ENCODE results near the gene MRI1.
"Not testable (repeated sequence)": the region's sequence is repeated elsewhere in the genome, so short reads cannot be mapped to it uniquely, and the experiment has no call there.

Gene MRI1

GRCh38 chr19:13742756-13743155 lies 21.6 kb upstream of the MRI1 start:
- Mint-ChIP-seq H3K27ac (no peak overlapping the region), H3K36me3 (ENCODE audit: insufficient read depth) (peaks cover 6% of the 10 kb centered on the region), H3K27me3 (no peaks in the 10 kb centered on the region), H3K4me1 (ENCODE audit: low read depth in 2 of 2) (peaks cover 5 to 9% of the 10 kb centered on the region in 2 donors), H3K9me3 (no peaks in the 10 kb centered on the region), H3K4me3 (no peak overlapping the region)
- no peak for DNase-seq
- no peak for ATAC-seq (replicated peaks)

- Mint-ChIP-seq H3K4me3 (no peak overlapping the region), H3K9me3 (no peaks in the 10 kb centered on the region), H3K4me1 (ENCODE audit: low read depth in 2 of 2) (peaks cover 15 to 19% of the 10 kb centered on the region in 2 donors), H3K27me3 (no peaks in the 10 kb centered on the region), H3K27ac (no peak overlapping the region), H3K36me3 (ENCODE audit: insufficient read depth) (peaks cover 8% of the 10 kb centered on the region)
- no peak for DNase-seq
- no peak for ATAC-seq (replicated peaks)
Observed at GRCh38 chr19:13744174-13744573, 20.1 kb upstream of the MRI1 start.

GRCh38 chr19:13747098-13747453 lies 17.2 kb upstream of the MRI1 start:
- Mint-ChIP-seq H3K36me3 (ENCODE audit: insufficient read depth) (peaks cover 14% of the 10 kb centered on the region), H3K4me3 (peak overlapping the region; percentile 84 to 89), H3K27me3 (no peaks in the 10 kb centered on the region), H3K9me3 (no peaks in the 10 kb centered on the region), H3K4me1 (ENCODE audit: low read depth in 2 of 2) (peaks cover 22 to 26% of the 10 kb centered on the region in 2 donors), H3K27ac (peak overlapping the region; percentile 86 to 89)
- DNase-seq (no peak), ATAC-seq (replicated peaks) (no peak)

DNA sequence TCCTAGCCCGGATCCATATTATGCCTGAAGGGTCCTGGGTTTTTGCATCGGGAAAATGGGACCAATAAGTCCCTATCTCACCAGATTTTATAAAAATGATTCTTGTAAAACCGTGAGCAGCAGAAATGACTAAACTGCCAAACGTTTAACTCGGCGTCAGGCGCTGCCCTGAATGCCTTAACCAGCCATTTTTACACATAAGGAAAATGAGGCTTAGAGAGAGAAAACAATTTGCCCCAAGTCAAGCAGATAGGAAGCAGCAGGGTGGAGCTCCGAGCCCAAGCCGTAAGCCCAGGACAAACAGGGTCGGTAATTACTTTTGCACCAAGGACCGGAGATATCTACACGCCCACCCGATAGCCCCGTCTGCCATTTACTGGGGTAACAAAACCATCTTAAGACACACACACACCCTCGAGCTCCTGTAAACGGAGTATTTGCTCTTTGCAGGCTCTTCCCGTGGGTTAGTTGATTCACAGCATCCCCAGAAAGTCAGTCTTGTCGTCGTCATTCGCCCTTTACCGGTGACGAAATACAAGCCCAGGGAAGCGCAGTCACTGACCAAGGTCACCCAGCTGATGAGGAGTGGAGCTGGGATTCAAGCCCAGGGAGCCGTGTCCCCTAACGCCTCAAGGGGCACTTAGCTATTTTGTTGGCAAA lies 16.0 kb upstream of the MRI1 start:
- H3K27ac Mint-ChIP-seq: peak overlapping the region; percentile 86 to 89
- H3K27me3 Mint-ChIP-seq: no peaks in the 10 kb centered on the region
- H3K4me3 Mint-ChIP-seq: peak overlapping the region; percentile 84 to 89
- DNase-seq (peak in 1 of 3 experiments; percentile 14), ATAC-seq (replicated peaks) (peak; percentile 11)
- H3K36me3 Mint-ChIP-seq (ENCODE audit: insufficient read depth): peaks cover 25% of the 10 kb centered on the region
- peaks cover 22 to 26% of the 10 kb centered on the region in 2 donors for H3K4me1 Mint-ChIP-seq (ENCODE audit: low read depth in 2 of 2)
- no peaks in the 10 kb centered on the region for H3K9me3 Mint-ChIP-seq

DNA sequence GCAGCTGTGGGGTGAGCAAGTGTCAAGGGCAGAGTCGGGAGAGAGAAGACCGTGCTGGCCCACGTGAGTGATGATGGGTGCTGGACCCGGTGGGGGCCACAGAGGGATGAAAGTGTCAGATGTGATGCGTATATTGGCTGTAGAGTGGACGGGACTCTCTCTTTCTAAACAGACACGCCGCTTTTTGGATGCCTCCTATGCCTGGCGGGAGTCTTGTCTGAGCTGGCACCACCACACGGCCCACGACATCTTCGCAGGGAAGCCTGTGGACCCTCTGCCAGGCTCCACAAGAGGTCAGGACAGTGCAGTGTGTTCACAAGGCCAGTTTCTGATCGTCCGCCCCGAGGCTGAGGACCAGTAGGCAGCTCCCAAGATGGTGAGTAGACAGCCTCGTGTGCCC lies 12.9 kb upstream of the MRI1 start:
- Mint-ChIP-seq H3K4me3 (peak overlapping the region in 1 of 2 donors; percentile 26), H3K27me3 (no peaks in the 10 kb centered on the region), H3K36me3 (ENCODE audit: insufficient read depth) (peaks cover 56% of the 10 kb centered on the region), H3K9me3 (no peaks in the 10 kb centered on the region), H3K27ac (peak overlapping the region in 1 of 2 donors; percentile 86), H3K4me1 (ENCODE audit: low read depth in 2 of 2) (peaks cover 22 to 23% of the 10 kb centered on the region in 2 donors)
- ATAC-seq (replicated peaks): no peak
- DNase-seq: no peak

DNA sequence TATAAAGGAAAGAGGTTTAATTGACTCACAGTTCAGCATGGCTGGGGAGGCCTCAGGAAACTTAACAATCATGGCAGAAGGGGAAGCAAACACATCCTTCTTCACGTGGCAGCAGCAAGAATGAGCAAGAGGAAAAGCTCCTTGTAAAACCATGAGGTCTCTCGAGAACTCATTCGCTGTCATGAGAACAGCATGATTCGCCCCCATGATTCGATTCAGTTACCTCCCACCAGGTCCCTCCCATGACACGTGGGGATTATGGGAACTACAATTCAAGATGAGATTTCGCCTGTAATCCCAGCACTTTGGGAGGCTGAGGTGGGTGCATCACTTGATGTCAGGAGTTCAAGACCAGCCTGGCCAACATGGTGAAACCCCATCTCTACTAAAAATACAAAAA lies 10.7 kb upstream of the MRI1 start:
- peaks cover 12 to 19% of the 10 kb centered on the region in 2 donors for H3K4me1 Mint-ChIP-seq (ENCODE audit: low read depth in 2 of 2)
- DNase-seq; ATAC-seq (replicated peaks); H3K27ac Mint-ChIP-seq; H3K9me3 Mint-ChIP-seq; H3K27me3 Mint-ChIP-seq; H3K4me3 Mint-ChIP-seq: not testable (repeated sequence)
- H3K36me3 Mint-ChIP-seq (ENCODE audit: insufficient read depth): peaks cover 60% of the 10 kb centered on the region

- no peaks in the 10 kb centered on the region for H3K9me3 Mint-ChIP-seq
- no peaks in the 10 kb centered on the region for H3K27me3 Mint-ChIP-seq
- H3K4me1 Mint-ChIP-seq (ENCODE audit: low read depth in 2 of 2): peaks cover 0 to 4% of the 10 kb centered on the region in 2 donors
- peak overlapping the region in 1 of 2 donors; percentile 41 for H3K27ac Mint-ChIP-seq
- no peak overlapping the region for H3K4me3 Mint-ChIP-seq
- ATAC-seq (replicated peaks): no peak
- peaks cover 78% of the 10 kb centered on the region for H3K36me3 Mint-ChIP-seq (ENCODE audit: insufficient read depth)
- DNase-seq: no peak
Observed at GRCh38 chr19:13756210-13756609, 8.1 kb upstream of the MRI1 start.

DNA sequence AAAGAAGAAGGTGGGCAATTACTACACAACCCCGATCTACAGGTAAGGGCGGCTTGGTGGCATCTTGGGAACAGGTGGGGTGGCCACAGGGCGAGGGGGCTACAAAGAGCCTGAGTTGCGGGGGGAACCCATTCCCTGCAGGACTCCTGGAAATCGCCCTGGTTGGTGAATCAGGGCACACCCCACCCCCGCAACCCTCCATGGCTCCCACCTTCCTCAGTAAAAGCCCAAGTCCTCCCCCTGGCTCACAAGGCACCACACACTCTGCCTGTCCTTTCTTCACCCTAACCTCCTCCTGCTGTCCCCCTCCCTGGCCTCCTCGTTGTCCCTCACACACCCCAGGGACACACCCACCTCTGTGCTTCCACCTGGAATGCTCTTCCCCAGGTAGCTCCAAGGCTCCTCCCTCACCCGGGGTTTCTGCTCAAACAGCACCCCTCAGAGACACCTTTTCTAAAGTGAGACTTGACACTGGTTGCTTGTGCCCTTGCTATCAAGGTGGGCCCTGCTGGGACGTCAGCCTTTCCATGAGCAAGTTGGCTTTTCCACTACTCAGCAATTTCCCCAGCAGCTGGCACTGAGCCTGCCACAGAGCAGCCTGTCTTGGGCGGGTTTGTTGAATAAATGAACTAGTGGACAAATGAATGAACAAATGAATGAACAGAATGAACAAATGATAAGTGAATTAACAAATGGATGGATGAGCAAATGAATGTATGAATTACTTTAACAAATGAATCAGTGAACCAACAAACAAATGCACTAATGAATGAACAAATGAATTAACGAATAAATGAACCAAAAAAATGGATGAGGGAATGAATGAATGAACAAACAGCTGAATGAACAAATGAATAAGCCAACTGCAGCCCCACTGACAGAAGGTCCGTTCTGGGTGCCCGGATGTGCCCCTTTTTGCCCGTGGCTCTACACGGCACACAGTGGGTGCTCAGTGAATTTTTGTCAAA lies 6.2 kb upstream of the MRI1 start:
- H3K4me1 Mint-ChIP-seq (ENCODE audit: low read depth in 2 of 2): peaks cover 3 to 4% of the 10 kb centered on the region in 2 donors
- H3K9me3 Mint-ChIP-seq: no peaks in the 10 kb centered on the region
- peaks cover 79% of the 10 kb centered on the region for H3K36me3 Mint-ChIP-seq (ENCODE audit: insufficient read depth)
- H3K27ac Mint-ChIP-seq: no peak overlapping the region
- no peaks in the 10 kb centered on the region for H3K27me3 Mint-ChIP-seq
- ATAC-seq (replicated peaks): no peak
- no peak for DNase-seq
- no peak overlapping the region for H3K4me3 Mint-ChIP-seq

DNA sequence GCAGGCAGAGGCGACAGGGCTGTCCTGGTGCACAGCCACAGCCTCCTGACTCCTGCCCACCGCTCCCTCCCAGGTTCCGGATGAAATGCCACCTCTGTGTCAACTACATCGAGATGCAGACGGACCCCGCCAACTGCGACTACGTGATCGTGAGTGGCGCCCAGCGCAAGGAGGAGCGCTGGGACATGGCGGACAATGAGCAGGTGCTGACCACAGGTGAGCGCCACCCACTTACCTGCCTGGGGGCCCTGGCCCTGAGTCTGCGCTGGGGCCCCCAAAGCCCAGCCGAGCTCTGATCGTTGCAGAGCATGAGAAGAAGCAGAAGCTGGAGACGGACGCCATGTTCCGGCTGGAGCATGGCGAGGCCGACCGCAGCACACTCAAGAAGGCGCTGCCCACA lies 5.5 kb upstream of the MRI1 start:
- H3K4me3 Mint-ChIP-seq: no peak overlapping the region
- H3K27ac Mint-ChIP-seq: no peak overlapping the region
- no peaks in the 10 kb centered on the region for H3K27me3 Mint-ChIP-seq
- DNase-seq: no peak
- H3K4me1 Mint-ChIP-seq (ENCODE audit: low read depth in 2 of 2): peaks cover 4 to 5% of the 10 kb centered on the region in 2 donors
- H3K36me3 Mint-ChIP-seq (ENCODE audit: insufficient read depth): peaks cover 72% of the 10 kb centered on the region
- no peak for ATAC-seq (replicated peaks)
- no peaks in the 10 kb centered on the region for H3K9me3 Mint-ChIP-seq

DNA sequence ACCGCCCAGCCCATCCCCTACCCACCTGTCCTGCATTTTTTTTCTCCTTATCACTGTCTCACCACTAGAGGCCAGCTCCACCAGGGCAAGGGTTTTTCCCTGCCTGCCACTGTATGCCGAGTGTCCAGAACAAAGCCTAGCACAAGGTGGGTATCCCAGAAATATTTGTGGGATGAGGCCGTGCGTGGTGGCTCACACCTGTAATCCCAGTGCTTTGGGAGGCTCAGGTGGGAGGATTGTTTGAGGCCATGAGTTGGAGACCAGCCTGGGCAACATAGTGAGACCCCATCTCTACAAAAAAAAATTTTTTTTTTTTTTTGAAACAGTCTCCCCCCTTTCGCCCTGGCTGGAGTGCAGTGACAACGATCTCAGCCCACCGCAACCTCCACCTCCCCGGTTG lies 2.9 kb upstream of the MRI1 start:
- no peaks in the 10 kb centered on the region for H3K27me3 Mint-ChIP-seq
- peak overlapping the region in 1 of 2 donors; percentile 62 for H3K27ac Mint-ChIP-seq
- H3K9me3 Mint-ChIP-seq: no peaks in the 10 kb centered on the region
- DNase-seq: no peak
- H3K36me3 Mint-ChIP-seq (ENCODE audit: insufficient read depth): peaks cover 46% of the 10 kb centered on the region
- peaks cover 10 to 16% of the 10 kb centered on the region in 2 donors for H3K4me1 Mint-ChIP-seq (ENCODE audit: low read depth in 2 of 2)
- ATAC-seq (replicated peaks): no peak
- H3K4me3 Mint-ChIP-seq: no peak overlapping the region

GRCh38 chr19:13762635-13763235 lies 1.6 kb upstream of the MRI1 start:
- H3K36me3 Mint-ChIP-seq (ENCODE audit: insufficient read depth): peaks cover 41% of the 10 kb centered on the region
- H3K27ac Mint-ChIP-seq: no peak overlapping the region
- H3K4me3 Mint-ChIP-seq: no peak overlapping the region
- peaks cover 10 to 13% of the 10 kb centered on the region in 2 donors for H3K4me1 Mint-ChIP-seq (ENCODE audit: low read depth in 2 of 2)
- H3K27me3 Mint-ChIP-seq: no peaks in the 10 kb centered on the region
- DNase-seq (no peak), ATAC-seq (replicated peaks) (no peak)
- no peaks in the 10 kb centered on the region for H3K9me3 Mint-ChIP-seq

- DNase-seq (no peak), ATAC-seq (replicated peaks) (no peak)
- Mint-ChIP-seq H3K27ac (peak overlapping the region in 1 of 2 donors; percentile 69), H3K36me3 (ENCODE audit: insufficient read depth) (peaks cover 42% of the 10 kb centered on the region), H3K4me3 (peak overlapping the region; percentile 54 to 80), H3K4me1 (ENCODE audit: low read depth in 2 of 2) (peaks cover 10 to 13% of the 10 kb centered on the region in 2 donors), H3K27me3 (no peaks in the 10 kb centered on the region), H3K9me3 (no peaks in the 10 kb centered on the region)
Observed at GRCh38 chr19:13763265-13763664, 1.1 kb upstream of the MRI1 start.

- Mint-ChIP-seq H3K9me3 (no peaks in the 10 kb centered on the region), H3K27ac (peak overlapping the region; percentile 87 to 93), H3K36me3 (ENCODE audit: insufficient read depth) (peaks cover 43% of the 10 kb centered on the region), H3K27me3 (no peaks in the 10 kb centered on the region), H3K4me3 (peak overlapping the region; percentile 80 to 84), H3K4me1 (ENCODE audit: low read depth in 2 of 2) (peaks cover 10 to 13% of the 10 kb centered on the region in 2 donors)
- ATAC-seq (replicated peaks) (peak; percentile 74), DNase-seq (peak; percentile 18 to 36 (median 32))
Observed at GRCh38 chr19:13764821-13765394, 586 bp downstream of the MRI1 start.

All from effector memory CD8-positive, alpha-beta T cell (primary cell).